ENCODE results near the gene SULT2B1. TPM values are rescaled to one million over a fixed set of nuclear protein-coding genes. Genes with fewer than 3 reads are reported as not detected.

SULT2B1 gene
- total RNA-seq, 2 donors from 2014 or later: 0.35 to 2.4 TPM

GRCh38 chr19:48529156-48529555, 22.8 kb upstream of the SULT2B1 start:
- Histone ChIP-seq H3K4me3 (ENCODE audit: low read length) (no peak overlapping the region), H3K27me3 (ENCODE audit: control insufficient read depth, insufficient read depth, low read length, poor library complexity, severe bottlenecking) (no peaks in the 10 kb centered on the region), H3K4me1 (ENCODE audit: control insufficient read depth, insufficient read depth, low read length) (no peaks in the 10 kb centered on the region), H3K36me3 (ENCODE audit: control insufficient read depth, insufficient read depth, low read length) (no peaks in the 10 kb centered on the region), H3K9me3 (ENCODE audit: control insufficient read depth, low read length) (peaks cover 8% of the 10 kb centered on the region), H3K27ac (ENCODE audit: low read depth, low read length) (no peak overlapping the region), H3K9ac (ENCODE audit: extremely low read depth, low read length, poor library complexity, severe bottlenecking) (no peak overlapping the region)
- H3K9me3 Mint-ChIP-seq: peaks cover 37% of the 10 kb centered on the region
- DNase-seq: peak; percentile 55
- peaks cover 4% of the 10 kb centered on the region for H3K27me3 Mint-ChIP-seq (ENCODE audit: insufficient read depth)
- no peak overlapping the region for H3K27ac Mint-ChIP-seq
- H3K4me1 Mint-ChIP-seq: no peaks in the 10 kb centered on the region
- no peak for TF ChIP-seq CTCF (conservative IDR thresholded peaks at IDR 0.05)
- no peak overlapping the region for H3K4me3 Mint-ChIP-seq
- H3K36me3 Mint-ChIP-seq (ENCODE audit: low read depth): no peaks in the 10 kb centered on the region
- WGBS, 2 experiments (ENCODE audit: insufficient coverage in 1 of 2, insufficient read length in 1 of 2): 82 to 93% methylated on average over 4 of the region's 4 CpGs

- no peak for TF ChIP-seq CTCF (conservative IDR thresholded peaks at IDR 0.05)
- Histone ChIP-seq H3K9ac (ENCODE audit: extremely low read depth, low read length, poor library complexity, severe bottlenecking) (no peak overlapping the region), H3K36me3 (ENCODE audit: control insufficient read depth, insufficient read depth, low read length) (no peaks in the 10 kb centered on the region), H3K27ac (ENCODE audit: low read depth, low read length) (no peak overlapping the region), H3K9me3 (ENCODE audit: control insufficient read depth, low read length) (peaks cover 5% of the 10 kb centered on the region), H3K4me3 (ENCODE audit: low read length) (no peak overlapping the region), H3K27me3 (ENCODE audit: control insufficient read depth, insufficient read depth, low read length, poor library complexity, severe bottlenecking) (no peaks in the 10 kb centered on the region), H3K4me1 (ENCODE audit: control insufficient read depth, insufficient read depth, low read length) (no peaks in the 10 kb centered on the region)
- DNase-seq: no peak
- H3K4me3 Mint-ChIP-seq: no peak overlapping the region
- peaks cover 31% of the 10 kb centered on the region for H3K9me3 Mint-ChIP-seq
- no peak overlapping the region for H3K27ac Mint-ChIP-seq
- H3K4me1 Mint-ChIP-seq: no peaks in the 10 kb centered on the region
- no peaks in the 10 kb centered on the region for H3K36me3 Mint-ChIP-seq (ENCODE audit: low read depth)
- 79 to 84% methylated on average over 19 to 20 of the region's 20 CpGs for WGBS, 2 experiments (ENCODE audit: insufficient coverage in 1 of 2, insufficient read length in 1 of 2)
- peaks cover 3% of the 10 kb centered on the region for H3K27me3 Mint-ChIP-seq (ENCODE audit: insufficient read depth)
Observed at GRCh38 chr19:48530066-48530720, 21.8 kb upstream of the SULT2B1 start.

- peaks cover 3% of the 10 kb centered on the region for H3K27me3 Mint-ChIP-seq (ENCODE audit: insufficient read depth)
- Histone ChIP-seq H3K36me3 (ENCODE audit: control insufficient read depth, insufficient read depth, low read length) (no peaks in the 10 kb centered on the region), H3K4me1 (ENCODE audit: control insufficient read depth, insufficient read depth, low read length) (no peaks in the 10 kb centered on the region), H3K27ac (ENCODE audit: low read depth, low read length) (no peak overlapping the region), H3K4me3 (ENCODE audit: low read length) (no peak overlapping the region), H3K27me3 (ENCODE audit: control insufficient read depth, insufficient read depth, low read length, poor library complexity, severe bottlenecking) (no peaks in the 10 kb centered on the region), H3K9ac (ENCODE audit: extremely low read depth, low read length, poor library complexity, severe bottlenecking) (no peak overlapping the region), H3K9me3 (ENCODE audit: control insufficient read depth, low read length) (peaks cover 5% of the 10 kb centered on the region)
- H3K4me3 Mint-ChIP-seq: no peak overlapping the region
- WGBS, 2 experiments (ENCODE audit: insufficient coverage in 1 of 2, insufficient read length in 1 of 2): 81 to 95% methylated on average over 2 to 5 of the region's 6 CpGs
- TF ChIP-seq CTCF (conservative IDR thresholded peaks at IDR 0.05): no peak
- DNase-seq: no peak
- no peaks in the 10 kb centered on the region for H3K36me3 Mint-ChIP-seq (ENCODE audit: low read depth)
- H3K4me1 Mint-ChIP-seq: no peaks in the 10 kb centered on the region
- peaks cover 31% of the 10 kb centered on the region for H3K9me3 Mint-ChIP-seq
- H3K27ac Mint-ChIP-seq: no peak overlapping the region
Observed at GRCh38 chr19:48530770-48531169, 21.2 kb upstream of the SULT2B1 start.
